Ascending aorta (tissue), 2 donors: ENCODE results near the gene ZNF865. TPM values are rescaled to one million over a fixed set of nuclear protein-coding genes. Genes with fewer than 3 reads are reported as not detected.

Source experiments
- DNase-seq, 2 donors: peaks; one replicate each; pipeline ENCODE4 v3.0.0-alpha.2; 2019; ENCODE audit warnings: low spot score in 2 of 2
- H3K27ac ChIP-seq, 2 donors: fragments of 200-600 bp; sonication (generic); one replicate each; pipeline ENCODE4 v1.5.1; 2016 to 2017; ENCODE audit warnings: mild to moderate bottlenecking in 1 of 2
- H3K27me3 ChIP-seq: fragments of 200-600 bp; sonication (generic); one replicate; pipeline ENCODE4 v1.5.1; 2017
- H3K36me3 ChIP-seq, 2 donors: fragments of 200-600 bp; sonication (generic); one replicate each; pipeline ENCODE4 v1.5.1; 2016
- H3K4me1 ChIP-seq, 2 donors: fragments of 200-600 bp; sonication (generic); one replicate each; pipeline ENCODE4 v1.5.1; 2016 to 2017; ENCODE audit warnings: mild to moderate bottlenecking in 1 of 2
- H3K4me3 ChIP-seq, 2 donors: fragments of 200-600 bp; sonication (generic); one replicate each; pipeline ENCODE4 v1.5.1; 2016 to 2017; ENCODE audit warnings: mild to moderate bottlenecking in 1 of 2
- H3K9me3 ChIP-seq, 2 donors: fragments of 200-600 bp; sonication (generic); one replicate each; pipeline ENCODE4 v1.5.1; 2016
- CTCF ChIP-seq, 3 experiments: fragments of 200-600 bp in 2 of 3; fragments of 450-650 bp in 1 of 3; sonication (generic) in 2 of 3; IDR thresholded peaks; one replicate each; pipeline ENCODE4 v1.5.1; 2016 to 2019; ENCODE audit warnings: antibody characterized with exemption in 3 of 3, mild to moderate bottlenecking in 1 of 3, moderate library complexity in 1 of 3
- intact Hi-C: fragments of 100-400 bp; cut with DNase I; formaldehyde crosslinking; loops from one replicate; pipeline ENCODE4 v1.15.1; 2023
- total RNA-seq: library from RNA; depleted of rRNA; stranded (reverse); fragments of >200 nt; gene quantifications from one replicate; pipeline ENCODE4 v1.1.0, GENCODE V29; 2016

The ZNF865 gene
- total RNA-seq, 1 donor from 2014 or later: 22.0 TPM

- Histone ChIP-seq H3K9me3 (no peaks in the 10 kb centered on the region), H3K27me3 (no peaks in the 10 kb centered on the region), H3K4me3 (no peak overlapping the region), H3K27ac (no peak overlapping the region), H3K4me1 (peaks cover 1 to 8% of the 10 kb centered on the region in 2 donors), H3K36me3 (peaks cover 95 to 97% of the 10 kb centered on the region in 2 donors)
- TF ChIP-seq CTCF (IDR thresholded peaks at IDR 0.05): no peak
- no peak for DNase-seq
- intact Hi-C loops: no loop called here
These were observed 58.5 kb downstream of the ZNF865 start for GRCh38 chr19:55663846-55664536.

GRCh38 chr19:55666343-55667005, 61.0 kb downstream of the ZNF865 start:
- H3K27me3 ChIP-seq: no peaks in the 10 kb centered on the region
- no peaks in the 10 kb centered on the region for H3K9me3 ChIP-seq
- no peak overlapping the region for H3K4me3 ChIP-seq
- DNase-seq: no peak
- no peaks in the 10 kb centered on the region for H3K4me1 ChIP-seq
- H3K36me3 ChIP-seq: peaks cover 90 to 96% of the 10 kb centered on the region in 2 donors
- no peak overlapping the region for H3K27ac ChIP-seq
- intact Hi-C loops: no loop called here
- no peak for TF ChIP-seq CTCF (IDR thresholded peaks at IDR 0.05)

Other genes starting within 250 kb of the ZNF865 start
- not detected for gene GARIN5B, start 242.4 kb upstream of the ZNF865 start, total RNA-seq
- gene IL11, start 235.2 kb upstream of the ZNF865 start, total RNA-seq: not detected
- not detected for gene TMEM190, start 228.8 kb upstream of the ZNF865 start, total RNA-seq
- gene TMEM238, start 221.4 kb upstream of the ZNF865 start, total RNA-seq: not detected
- gene RPL28, start 219.7 kb upstream of the ZNF865 start, total RNA-seq: 542 TPM
- 82.6 TPM for gene UBE2S, start 197.9 kb upstream of the ZNF865 start, total RNA-seq
- gene SHISA7, start 162.3 kb upstream of the ZNF865 start, total RNA-seq: 0.85 TPM
- 96.7 TPM for gene ISOC2, start 144.0 kb upstream of the ZNF865 start, total RNA-seq
- gene C19orf85, start 140.9 kb upstream of the ZNF865 start, total RNA-seq: not detected
- 13.2 TPM for gene ZNF628, start 129.0 kb upstream of the ZNF865 start, total RNA-seq
- gene NAT14, start 120.5 kb upstream of the ZNF865 start, total RNA-seq: 21.6 TPM
- gene SSC5D, start 117.2 kb upstream of the ZNF865 start, total RNA-seq: 22.4 TPM
- not detected for gene SBK2, start 68.5 kb upstream of the ZNF865 start, total RNA-seq
- not detected for gene SBK3, start 60.1 kb upstream of the ZNF865 start, total RNA-seq
- 14.2 TPM for gene ZNF579, start 24.8 kb upstream of the ZNF865 start, total RNA-seq
- 30.5 TPM for gene FIZ1, start 6.1 kb upstream of the ZNF865 start, total RNA-seq
- 28.6 TPM for gene ZNF524, start 5.4 kb upstream of the ZNF865 start, total RNA-seq
- gene ZNF784, start 18.9 kb downstream of the ZNF865 start, total RNA-seq: 14.7 TPM
- 163 TPM for gene ZNF580, start 35.4 kb downstream of the ZNF865 start, total RNA-seq
- 12.1 TPM for gene ZNF581, start 38.0 kb downstream of the ZNF865 start, total RNA-seq
- gene CCDC106, start 42.6 kb downstream of the ZNF865 start, total RNA-seq: 27.6 TPM
- gene U2AF2, start 49.4 kb downstream of the ZNF865 start, total RNA-seq: 221 TPM
- 122 TPM for gene EPN1, start 69.6 kb downstream of the ZNF865 start, total RNA-seq
- gene NLRP9, start 132.8 kb downstream of the ZNF865 start, total RNA-seq: not detected
- gene RFPL4A, start 153.4 kb downstream of the ZNF865 start, total RNA-seq: not detected
- not detected for gene RFPL4AL1, start 163.5 kb downstream of the ZNF865 start, total RNA-seq
- not detected for gene NLRP11, start 226.4 kb downstream of the ZNF865 start, total RNA-seq
- not detected for gene NLRP4, start 230.9 kb downstream of the ZNF865 start, total RNA-seq